HepG2 (cell line): Measurements from ENCODE around the gene RSPRY1. TPM values are rescaled to one million over a fixed set of nuclear protein-coding genes. Genes with fewer than 3 reads are reported as not detected.

Experiments
- AGO2 ChIP-seq: fragments of 200-400 bp; formaldehyde crosslinking; optimal IDR thresholded peaks from 2 replicates; pipeline ENCODE3; 2017; ENCODE audit warnings: mild to moderate bottlenecking, low read depth, low read length, moderate library complexity
- BCL3 ChIP-seq: sonication (generic); formaldehyde crosslinking; IDR thresholded peaks from 2 replicates; pipeline ENCODE4 v1.5.1; 2020; ENCODE audit warnings: mild to moderate bottlenecking, missing genetic modification reagents, moderate library complexity
- DMAP1 ChIP-seq: IDR thresholded peaks from 2 replicates; pipeline ENCODE4 v1.6.1; 2016
- HNRNPL ChIP-seq: fragments of 200-400 bp; formaldehyde crosslinking; IDR thresholded peaks from 2 replicates; pipeline ENCODE4 v1.6.1; 2017; ENCODE audit warnings: mild to moderate bottlenecking, low read depth, low read length
- MXD4 ChIP-seq: IDR thresholded peaks from 2 replicates; pipeline ENCODE4 v1.6.1; 2016; ENCODE audit warnings: mild to moderate bottlenecking, missing biosample characterization, missing genetic modification reagents
- NR2F2 ChIP-seq: IDR thresholded peaks from 2 replicates; pipeline ENCODE4 v1.6.1; 2012; ENCODE audit warnings: low read depth, inconsistent platforms, borderline replicate concordance
- PHF8 ChIP-seq: sonication (generic); formaldehyde crosslinking; IDR thresholded peaks from 2 replicates; pipeline ENCODE4 v1.5.0; 2020; ENCODE audit warnings: missing genetic modification reagents
- TBX2 ChIP-seq: sonication (generic); formaldehyde crosslinking; IDR thresholded peaks from 2 replicates; pipeline ENCODE4 v1.5.0; 2020; ENCODE audit warnings: missing genetic modification reagents, mild to moderate bottlenecking, borderline replicate concordance
- ZNF17 ChIP-seq: sonication (generic); formaldehyde crosslinking; IDR thresholded peaks from 2 replicates; pipeline ENCODE4 v1.5.0; 2020; ENCODE audit warnings: mild to moderate bottlenecking, missing genetic modification reagents
- ZNF350 ChIP-seq: sonication (generic); formaldehyde crosslinking; IDR thresholded peaks from 2 replicates; pipeline ENCODE4 v1.4.0; 2020; ENCODE audit warnings: mild to moderate bottlenecking, low read depth, missing genetic modification reagents, borderline replicate concordance
- ZNF598 ChIP-seq: sonication (generic); formaldehyde crosslinking; IDR thresholded peaks from 2 replicates; pipeline ENCODE4 v1.5.1; 2020; ENCODE audit warnings: mild to moderate bottlenecking, missing genetic modification reagents, borderline replicate concordance
- ZNF609 ChIP-seq: sonication (generic); formaldehyde crosslinking; IDR thresholded peaks from 2 replicates; pipeline ENCODE4 v1.4.0; 2020; ENCODE audit warnings: mild to moderate bottlenecking, missing genetic modification reagents, borderline replicate concordance
- ZNF615 ChIP-seq: sonication (generic); formaldehyde crosslinking; IDR thresholded peaks from 2 replicates; pipeline ENCODE4 v1.5.0; 2020; ENCODE audit warnings: mild to moderate bottlenecking, missing genetic modification reagents, borderline replicate concordance
- ZNF747 ChIP-seq: sonication (generic); formaldehyde crosslinking; IDR thresholded peaks from 2 replicates; pipeline ENCODE4 v1.8.1; 2023; ENCODE audit warnings: missing genetic modification reagents, mild to moderate bottlenecking, borderline replicate concordance
- polyA plus RNA-seq, 8 experiments: library from polyadenylated mRNA; depleted of rRNA in 3 of 8; stranded (reverse) in 7 of 8; unstranded in 1 of 8; fragments of >200 nt; fragmentation: Illumina TruSeq in 4 of 8; extraction: Trizol in 4 of 8; gene quantifications; 2 replicates each; pipeline versions ENCODE4 v1.2.1 to v1.2.3, GENCODE V29; 2011 to 2016; ENCODE audit warnings: low read depth in 4 of 8, missing spikeins in 1 of 8, mixed read lengths in 1 of 8; ENCODE audit not compliant: insufficient read depth in 1 of 8
- total RNA-seq, 5 experiments: library from RNA; depleted of rRNA; stranded (reverse); fragments of >200 nt; fragmentation: Illumina TruSeq; extraction: Trizol; gene quantifications; 2 replicates each; pipeline ENCODE4 v1.2.3, GENCODE V29; 2016; ENCODE audit warnings: low read depth in 1 of 5
- TF ChIP-seq, protein P1 (sequence below): sonication (generic); formaldehyde crosslinking; IDR thresholded peaks from 2 replicates; pipeline ENCODE4 v1.9.0; 2021; ENCODE audit warnings: mild to moderate bottlenecking, missing genetic modification reagents

Gene RSPRY1
- total and polyA plus RNA-seq, 2 of the 13 experiments (the other 11 are each of a cell fraction or from before 2014, with no cell fraction given): 53.4 to 61.0 TPM

DNA sequence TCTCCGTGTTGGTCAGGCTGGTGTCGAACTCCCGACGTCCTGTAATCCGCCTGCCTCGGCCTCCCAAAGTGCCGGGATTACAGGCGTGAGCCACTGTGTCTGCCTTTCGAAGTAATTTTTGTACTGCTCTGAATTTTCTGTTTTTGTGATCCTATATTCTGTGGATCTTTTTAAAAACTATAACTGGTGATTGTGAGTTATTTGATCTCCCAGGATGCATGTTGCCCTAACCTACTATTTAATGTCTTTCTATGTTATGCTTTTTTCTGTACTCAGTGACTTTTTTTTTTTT lies 2.5 kb downstream of the RSPRY1 start (continued):
- TF ChIP-seq ZNF609 (CRISPR knock-in tag) (no peak), ZNF615 (CRISPR knock-in tag) (no peak), ZNF350 (CRISPR knock-in tag) (peak; percentile 42; the same call in 1 of the 2 replicates), TBX2 (peak; percentile 61; the same call in 1 of the 2 replicates), PHF8 (CRISPR knock-in tag) (0 out of 2 replicates have a peak, but pooled peaks have one; percentile 26), MXD4 (CRISPR knock-in tag) (no peak), ZNF598 (CRISPR knock-in tag) (no peak), NR2F2 (no peak), ZNF17 (CRISPR knock-in tag) (no peak), DMAP1 (CRISPR knock-in tag) (no peak), BCL3 (CRISPR knock-in tag) (0 out of 2 replicates have a peak, but pooled peaks have one; percentile 31), HNRNPL (no peak), AGO2 (no peak), ZNF747 (CRISPR knock-in tag) (peak; percentile 48; the same call in 1 of the 2 replicates)
- TF ChIP-seq, protein P1, sequence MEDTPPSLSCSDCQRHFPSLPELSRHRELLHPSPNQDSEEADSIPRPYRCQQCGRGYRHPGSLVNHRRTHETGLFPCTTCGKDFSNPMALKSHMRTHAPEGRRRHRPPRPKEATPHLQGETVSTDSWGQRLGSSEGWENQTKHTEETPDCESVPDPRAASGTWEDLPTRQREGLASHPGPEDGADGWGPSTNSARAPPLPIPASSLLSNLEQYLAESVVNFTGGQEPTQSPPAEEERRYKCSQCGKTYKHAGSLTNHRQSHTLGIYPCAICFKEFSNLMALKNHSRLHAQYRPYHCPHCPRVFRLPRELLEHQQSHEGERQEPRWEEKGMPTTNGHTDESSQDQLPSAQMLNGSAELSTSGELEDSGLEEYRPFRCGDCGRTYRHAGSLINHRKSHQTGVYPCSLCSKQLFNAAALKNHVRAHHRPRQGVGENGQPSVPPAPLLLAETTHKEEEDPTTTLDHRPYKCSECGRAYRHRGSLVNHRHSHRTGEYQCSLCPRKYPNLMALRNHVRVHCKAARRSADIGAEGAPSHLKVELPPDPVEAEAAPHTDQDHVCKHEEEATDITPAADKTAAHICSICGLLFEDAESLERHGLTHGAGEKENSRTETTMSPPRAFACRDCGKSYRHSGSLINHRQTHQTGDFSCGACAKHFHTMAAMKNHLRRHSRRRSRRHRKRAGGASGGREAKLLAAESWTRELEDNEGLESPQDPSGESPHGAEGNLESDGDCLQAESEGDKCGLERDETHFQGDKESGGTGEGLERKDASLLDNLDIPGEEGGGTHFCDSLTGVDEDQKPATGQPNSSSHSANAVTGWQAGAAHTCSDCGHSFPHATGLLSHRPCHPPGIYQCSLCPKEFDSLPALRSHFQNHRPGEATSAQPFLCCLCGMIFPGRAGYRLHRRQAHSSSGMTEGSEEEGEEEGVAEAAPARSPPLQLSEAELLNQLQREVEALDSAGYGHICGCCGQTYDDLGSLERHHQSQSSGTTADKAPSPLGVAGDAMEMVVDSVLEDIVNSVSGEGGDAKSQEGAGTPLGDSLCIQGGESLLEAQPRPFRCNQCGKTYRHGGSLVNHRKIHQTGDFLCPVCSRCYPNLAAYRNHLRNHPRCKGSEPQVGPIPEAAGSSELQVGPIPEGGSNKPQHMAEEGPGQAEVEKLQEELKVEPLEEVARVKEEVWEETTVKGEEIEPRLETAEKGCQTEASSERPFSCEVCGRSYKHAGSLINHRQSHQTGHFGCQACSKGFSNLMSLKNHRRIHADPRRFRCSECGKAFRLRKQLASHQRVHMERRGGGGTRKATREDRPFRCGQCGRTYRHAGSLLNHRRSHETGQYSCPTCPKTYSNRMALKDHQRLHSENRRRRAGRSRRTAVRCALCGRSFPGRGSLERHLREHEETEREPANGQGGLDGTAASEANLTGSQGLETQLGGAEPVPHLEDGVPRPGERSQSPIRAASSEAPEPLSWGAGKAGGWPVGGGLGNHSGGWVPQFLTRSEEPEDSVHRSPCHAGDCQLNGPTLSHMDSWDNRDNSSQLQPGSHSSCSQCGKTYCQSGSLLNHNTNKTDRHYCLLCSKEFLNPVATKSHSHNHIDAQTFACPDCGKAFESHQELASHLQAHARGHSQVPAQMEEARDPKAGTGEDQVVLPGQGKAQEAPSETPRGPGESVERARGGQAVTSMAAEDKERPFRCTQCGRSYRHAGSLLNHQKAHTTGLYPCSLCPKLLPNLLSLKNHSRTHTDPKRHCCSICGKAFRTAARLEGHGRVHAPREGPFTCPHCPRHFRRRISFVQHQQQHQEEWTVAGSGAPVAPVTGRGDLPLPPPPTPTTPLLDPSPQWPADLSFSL (CRISPR knock-in tag): no peak
